HFF-Myc (cell line): Measurements from ENCODE around the gene KRTAP5-8.
"Not testable (repeated sequence)": the region's sequence is repeated elsewhere in the genome, so short reads cannot be mapped to it uniquely, and the experiment has no call there.

Source experiments
- DNase-seq: peaks from one replicate; pipeline ENCODE4 v3.0.0-alpha.2; 2011; ENCODE audit warnings: low read depth; ENCODE audit errors: extremely low read depth
- H3K4me3 ChIP-seq: replicated peaks from 2 replicates; pipeline ENCODE4 v1.5.1; 2011; ENCODE audit warnings: low read depth, mild to moderate bottlenecking, control low read depth, low read length
- CTCF ChIP-seq: IDR thresholded peaks from 2 replicates; pipeline ENCODE4 v1.5.1; 2012; ENCODE audit warnings: mild to moderate bottlenecking, low read depth, low read length, control low read depth; ENCODE audit errors: missing control alignments

Gene KRTAP5-8

GRCh38 chr11:71537977-71538665, at the start of gene KRTAP5-8:
Gene KRTAP5-8 (plus strand): TSS chr11:71538025. CDS start chr11:71538056, 31 bp downstream.
- not testable (repeated sequence) for DNase-seq, H3K4me3 ChIP-seq

GRCh38 chr11:71488681-71489270, 49.0 kb upstream of the KRTAP5-8 start:
- DNase-seq, result no peak
- no peak for TF ChIP-seq CTCF
- no peak overlapping the region for H3K4me3 ChIP-seq

GRCh38 chr11:71489311-71490043, 48.3 kb upstream of the KRTAP5-8 start:
- TF ChIP-seq CTCF, result no peak
- peak; percentile 2 for DNase-seq
- no peak overlapping the region for H3K4me3 ChIP-seq

- no peak for TF ChIP-seq CTCF
- no peak overlapping the region for H3K4me3 ChIP-seq
- DNase-seq, result no peak
Observed at GRCh38 chr11:71490044-71490730, 47.6 kb upstream of the KRTAP5-8 start.

GRCh38 chr11:71490731-71491390, 47.0 kb upstream of the KRTAP5-8 start:
- TF ChIP-seq CTCF, result no peak
- DNase-seq, result no peak
- no peak overlapping the region for H3K4me3 ChIP-seq

- no peak for TF ChIP-seq CTCF
- no peak overlapping the region for H3K4me3 ChIP-seq
Observed at GRCh38 chr11:71491531-71491930, 46.3 kb upstream of the KRTAP5-8 start.

More at GRCh38 chr11:71491531-71491930, 46.3 kb upstream of the KRTAP5-8 start:
- DNase-seq, result no peak
